Endothelial cell of umbilical vein (primary cell): ENCODE data around the gene FOXP1. TPM values are rescaled to one million over a fixed set of nuclear protein-coding genes. Genes with fewer than 3 reads are reported as not detected.

Experiments
- BruUV-seq: library from RNA; stranded (reverse); fragments of 400-500 nt; replicated peaks from 2 replicates; lab custom pipeline; 2021; lab: Mats Ljungman, UMichigan
- CTCF ChIA-PET: fragments of 300-600, 350-600 bp; sonication (Branson Sonifier 250); formaldehyde crosslinking; loops from one replicate; lab custom pipeline; 2021; ENCODE audit warnings: antibody characterized with exemption, inconsistent platforms; lab: Charles Lee
- POLR2A ChIA-PET: fragments of 300-600, 350-600 bp; sonication (Branson Sonifier 250); formaldehyde crosslinking; loops from one replicate; lab custom pipeline; 2021; ENCODE audit warnings: antibody characterized with exemption, inconsistent platforms; lab: Charles Lee
- DNase-seq: peaks from one replicate; pipeline ENCODE4 v3.0.0-alpha.2; 2011; ENCODE audit warnings: low read depth, low spot score
- FAIRE-seq: peaks from 2 replicates; lab custom pipeline; 2011; peaks lifted over from hg19 to GRCh38; lab: Jason Lieb, UNC
- H2AFZ ChIP-seq: 2 replicates; pipeline ENCODE4 v1.6.0; 2012; ENCODE audit warnings: low read depth, low read length, control low read depth, inconsistent platforms
- H3K27ac ChIP-seq: 2 replicates; pipeline ENCODE4 v1.5.1; 2011; ENCODE audit warnings: low read depth, mild to moderate bottlenecking, control low read depth, low read length, moderate library complexity; ENCODE audit not compliant: insufficient read depth
- H3K27me3 ChIP-seq, 2 experiments: 2 replicates each; pipeline versions ENCODE4 v1.6.0 to v1.6.1; 2011; ENCODE audit warnings: low read length in 2 of 2, mixed read lengths in 1 of 2; ENCODE audit not compliant: control insufficient read depth in 2 of 2, insufficient read depth in 2 of 2
- H3K36me3 ChIP-seq, 2 experiments: 2 replicates in 1 of 2; 3 replicates in 1 of 2; pipeline ENCODE4 v1.5.1; 2011; ENCODE audit warnings: low read length in 2 of 2, mild to moderate bottlenecking in 1 of 2, moderate library complexity in 1 of 2; ENCODE audit not compliant: control insufficient read depth in 2 of 2, insufficient read depth in 2 of 2; ENCODE audit errors: extremely low read depth in 1 of 2
- H3K4me1 ChIP-seq: 3 replicates; pipeline ENCODE4 v1.5.1; 2011; ENCODE audit warnings: mild to moderate bottlenecking, low read length; ENCODE audit not compliant: control insufficient read depth, insufficient read depth; ENCODE audit errors: extremely low read depth
- H3K4me2 ChIP-seq: 2 replicates; pipeline ENCODE4 v1.6.1; 2011; ENCODE audit warnings: low read length, control low read depth, mixed read lengths; ENCODE audit not compliant: insufficient read depth
- H3K4me3 ChIP-seq, 3 experiments: fragments of 200-600 bp in 1 of 3; sonication (generic), shearing (Covaris generic) in 1 of 3; replicated peaks in 1 of 3; 2 replicates each; pipeline ENCODE4 v1.5.1; 2011 to 2016; ENCODE audit warnings: control low read depth in 3 of 3, low read length in 3 of 3, mild to moderate bottlenecking in 2 of 3, inconsistent platforms in 1 of 3, low read depth in 1 of 3, moderate library complexity in 1 of 3; ENCODE audit not compliant: insufficient read depth in 1 of 3
- H3K79me2 ChIP-seq: 2 replicates; pipeline ENCODE4 v1.6.0; 2012; ENCODE audit warnings: low read length, inconsistent platforms; ENCODE audit not compliant: control insufficient read depth, insufficient read depth
- H3K9ac ChIP-seq: replicated peaks from 2 replicates; pipeline ENCODE3; 2011; ENCODE audit warnings: low read length, control low read depth; ENCODE audit not compliant: insufficient read depth; ENCODE audit errors: extremely low read depth
- H3K9me1 ChIP-seq: replicated peaks from 3 replicates; pipeline ENCODE4 v1.6.0; 2011; ENCODE audit warnings: mild to moderate bottlenecking, low read length; ENCODE audit not compliant: control insufficient read depth, insufficient read depth; ENCODE audit errors: extremely low read depth
- H3K9me3 ChIP-seq: replicated peaks from 2 replicates; pipeline ENCODE4 v1.5.1; 2012; ENCODE audit warnings: low read length, inconsistent platforms; ENCODE audit not compliant: control insufficient read depth, insufficient read depth
- H4K20me1 ChIP-seq: replicated peaks from 2 replicates; pipeline ENCODE3; 2011; ENCODE audit warnings: mild to moderate bottlenecking, low read length; ENCODE audit not compliant: control insufficient read depth, insufficient read depth; ENCODE audit errors: extremely low read depth
- EZH2 ChIP-seq: IDR thresholded peaks from 2 replicates; pipeline ENCODE4 v1.6.1; 2012; ENCODE audit warnings: borderline replicate concordance, low read depth, mild to moderate bottlenecking, moderate library complexity, low read length, inconsistent platforms; ENCODE audit not compliant: severe bottlenecking
- FOS ChIP-seq: IDR thresholded peaks from 2 replicates; pipeline ENCODE4 v1.6.1; 2011; ENCODE audit warnings: mild to moderate bottlenecking, low read length, moderate library complexity, borderline replicate concordance; ENCODE audit not compliant: insufficient read depth
- GATA2 ChIP-seq: IDR thresholded peaks from 2 replicates; pipeline ENCODE4 v1.7.0; 2011; ENCODE audit warnings: low read depth, mild to moderate bottlenecking, moderate library complexity, mixed read lengths, low read length; ENCODE audit not compliant: insufficient read length, insufficient read depth
- JUN ChIP-seq: IDR thresholded peaks from 2 replicates; pipeline ENCODE4 v1.6.1; 2011; ENCODE audit warnings: borderline replicate concordance, low read depth; ENCODE audit not compliant: insufficient read length, insufficient read depth
- MAX ChIP-seq: IDR thresholded peaks from 2 replicates; pipeline ENCODE4 v1.6.1; 2011; ENCODE audit not compliant: insufficient read depth, insufficient read length
- MYC ChIP-seq: IDR thresholded peaks from one replicate; pipeline ENCODE4 v1.6.1; 2011; ENCODE audit warnings: mild to moderate bottlenecking, low read depth, low read length
- POLR2A ChIP-seq: IDR thresholded peaks from 2 replicates; pipeline ENCODE4 v1.6.1; 2012; ENCODE audit warnings: low read depth, mild to moderate bottlenecking, control low read depth, low read length
- POLR2AphosphoS5 ChIP-seq: IDR thresholded peaks from 2 replicates; pipeline ENCODE4 v1.6.1; 2012; ENCODE audit warnings: low read depth, mild to moderate bottlenecking, control low read depth, low read length, moderate library complexity; ENCODE audit not compliant: insufficient read depth
- dilution Hi-C: fragments of 300-500 bp; cut with MboI; formaldehyde crosslinking; loops from one replicate; pipeline ENCODE4 v1.15.0; 2019; ENCODE audit warnings: low sequenced_read_pairs; ENCODE audit not compliant: extremely low pct_ligation_motif_present
- intact Hi-C: fragments of 100-400 bp; cut with micrococcal nuclease; formaldehyde crosslinking; loops from one replicate; pipeline ENCODE4 v1.10.0; 2022
- polyA plus RNA-seq, 4 experiments: library from polyadenylated mRNA; depleted of rRNA in 3 of 4; stranded (reverse) in 3 of 4; unstranded in 1 of 4; fragments of >200 nt; gene quantifications; 2 replicates each; pipeline versions ENCODE4 v1.2.1 to v1.2.3, GENCODE V29; 2011 to 2012; ENCODE audit warnings: missing spikeins in 1 of 4
- total RNA-seq: library from RNA; stranded (reverse); gene quantifications from 2 replicates; pipeline ENCODE4 v1.2.3, GENCODE V29; 2021
- TF ChIP-seq, protein P1 (sequence below), 2 donors: IDR thresholded peaks; 1 replicate in 1 of 2; 2 replicates in 1 of 2; pipeline ENCODE4 v1.5.1; 2011; ENCODE audit warnings: low read length in 2 of 2, mild to moderate bottlenecking in 2 of 2, moderate library complexity in 2 of 2, control low read depth in 1 of 2, inconsistent platforms in 1 of 2, low read depth in 1 of 2; ENCODE audit not compliant: insufficient read depth in 1 of 2; ENCODE audit errors: extremely low read depth in 1 of 2

FOXP1 gene
- total and polyA plus RNA-seq, 2 donors (not counting 3 experiments of a cell fraction or from before 2014, with no cell fraction given) = 41.0 to 107 TPM

DNA sequence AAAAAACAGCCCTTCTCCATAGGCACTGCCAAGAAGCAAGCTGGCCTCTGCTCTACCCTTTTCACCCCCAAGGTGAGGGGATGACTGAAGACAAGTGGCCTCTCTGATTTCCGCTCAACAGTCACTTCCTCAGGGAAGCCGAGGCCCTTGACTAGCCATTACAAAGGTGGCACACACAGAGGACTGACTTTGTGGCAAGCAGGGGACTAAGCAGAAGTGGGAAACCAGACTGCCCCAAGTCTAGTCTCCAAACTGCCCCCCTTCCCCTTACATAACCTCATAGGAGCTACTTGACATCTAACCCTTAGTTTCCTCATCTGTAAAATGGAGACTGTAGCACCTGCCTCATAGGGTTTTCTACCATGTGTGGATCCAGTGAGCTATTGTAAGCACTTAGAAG lies 118.9 kb downstream of the FOXP1 start:
- ChIA-PET POLR2A (no interaction called here), CTCF (no interaction called here)
- H3K79me2 ChIP-seq = no peaks in the 10 kb centered on the region
- peaks cover 16% of the 10 kb centered on the region for H3K4me1 ChIP-seq
- H3K9me3 ChIP-seq = no peaks in the 10 kb centered on the region
- no TSS peak for BruUV-seq
- no peaks in the 10 kb centered on the region for H3K27me3 ChIP-seq
- no peaks in the 10 kb centered on the region for H3K9me1 ChIP-seq
- H3K27ac ChIP-seq = no peak overlapping the region
- no peaks in the 10 kb centered on the region for H4K20me1 ChIP-seq
- TF ChIP-seq MAX (no peak), POLR2A (no peak), POLR2AphosphoS5 (no peak), MYC (no peak), JUN (no peak), FOS (no peak), GATA2 (no peak), EZH2 (no peak)
- TF ChIP-seq, protein P1, sequence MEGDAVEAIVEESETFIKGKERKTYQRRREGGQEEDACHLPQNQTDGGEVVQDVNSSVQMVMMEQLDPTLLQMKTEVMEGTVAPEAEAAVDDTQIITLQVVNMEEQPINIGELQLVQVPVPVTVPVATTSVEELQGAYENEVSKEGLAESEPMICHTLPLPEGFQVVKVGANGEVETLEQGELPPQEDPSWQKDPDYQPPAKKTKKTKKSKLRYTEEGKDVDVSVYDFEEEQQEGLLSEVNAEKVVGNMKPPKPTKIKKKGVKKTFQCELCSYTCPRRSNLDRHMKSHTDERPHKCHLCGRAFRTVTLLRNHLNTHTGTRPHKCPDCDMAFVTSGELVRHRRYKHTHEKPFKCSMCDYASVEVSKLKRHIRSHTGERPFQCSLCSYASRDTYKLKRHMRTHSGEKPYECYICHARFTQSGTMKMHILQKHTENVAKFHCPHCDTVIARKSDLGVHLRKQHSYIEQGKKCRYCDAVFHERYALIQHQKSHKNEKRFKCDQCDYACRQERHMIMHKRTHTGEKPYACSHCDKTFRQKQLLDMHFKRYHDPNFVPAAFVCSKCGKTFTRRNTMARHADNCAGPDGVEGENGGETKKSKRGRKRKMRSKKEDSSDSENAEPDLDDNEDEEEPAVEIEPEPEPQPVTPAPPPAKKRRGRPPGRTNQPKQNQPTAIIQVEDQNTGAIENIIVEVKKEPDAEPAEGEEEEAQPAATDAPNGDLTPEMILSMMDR (IDR thresholded peaks at IDR 0.05; ENCODE audit: extremely low read depth in 1 of 2, insufficient read depth in 1 of 2, low read depth in 1 of 2, low read length in 2 of 2) = no peak
- FAIRE-seq = no peak
- no peak overlapping the region for H3K4me3 ChIP-seq
- no peak overlapping the region for H3K9ac ChIP-seq
- dilution Hi-C loops (no loop called here), intact Hi-C loops (no loop called here)
- no peaks in the 10 kb centered on the region for H3K36me3 ChIP-seq
- no peak for DNase-seq
- no peak overlapping the region for H2AFZ ChIP-seq
- H3K4me2 ChIP-seq = no peak overlapping the region
